Measurements from ENCODE around the gene CROCC2. TPM values are rescaled to one million over a fixed set of nuclear protein-coding genes. Genes with fewer than 3 reads are reported as not detected.

Gene CROCC2
- total and polyA plus RNA-seq, 2 donors from 2014 or later: 0.13 TPM; not detected in 1

GRCh38 chr2:240947607-240948006 is 41.5 kb downstream of the CROCC2 start:
- no peak for DNase-seq
- no peak for TF ChIP-seq CTCF (IDR thresholded peaks at IDR 0.05; ENCODE audit: borderline replicate concordance, extremely low read depth, insufficient read depth)
- FAIRE-seq: no peak
- Histone ChIP-seq H3K27ac (ENCODE audit: low read depth in 2 of 2, low read length in 2 of 2) (no peak overlapping the region), H3K9ac (ENCODE audit: low read length in 3 of 3) (no peak overlapping the region), H3K27me3 (ENCODE audit: control insufficient read depth, insufficient read depth, low read length) (no peaks in the 10 kb centered on the region), H3K4me1 (ENCODE audit: control insufficient read depth in 2 of 3, insufficient read depth in 2 of 3, low read depth in 1 of 3, low read length in 3 of 3) (no peaks in the 10 kb centered on the region), H3K4me3 (ENCODE audit: low read length in 3 of 3) (no peak overlapping the region), H3K9me3 (ENCODE audit: control insufficient read depth in 2 of 3, insufficient read depth in 1 of 3, low read length in 3 of 3) (no peaks in the 10 kb centered on the region), H3K36me3 (ENCODE audit: control insufficient read depth in 2 of 3, insufficient read depth in 3 of 3, low read length in 3 of 3) (no peaks in the 10 kb centered on the region)
- intact Hi-C loops (cut with DNase I): no loop called here

- H3K9ac ChIP-seq (ENCODE audit: low read length in 3 of 3): no peak overlapping the region
- DNase-seq (peak in 1 of 5 donors; percentile 16), FAIRE-seq (no peak)
- H3K4me3 ChIP-seq (ENCODE audit: low read length in 3 of 3): no peak overlapping the region
- TF ChIP-seq CTCF (IDR thresholded peaks at IDR 0.05; ENCODE audit: borderline replicate concordance, extremely low read depth, insufficient read depth): no peak
- no peaks in the 10 kb centered on the region for H3K9me3 ChIP-seq (ENCODE audit: control insufficient read depth in 2 of 3, insufficient read depth in 1 of 3, low read length in 3 of 3)
- H3K36me3 ChIP-seq (ENCODE audit: control insufficient read depth in 2 of 3, insufficient read depth in 3 of 3, low read length in 3 of 3): no peaks in the 10 kb centered on the region
- intact Hi-C loops (cut with DNase I): no loop called here
- H3K27ac ChIP-seq (ENCODE audit: low read depth in 2 of 2, low read length in 2 of 2): no peak overlapping the region
- no peaks in the 10 kb centered on the region for H3K4me1 ChIP-seq (ENCODE audit: control insufficient read depth in 2 of 3, insufficient read depth in 2 of 3, low read depth in 1 of 3, low read length in 3 of 3)
- H3K27me3 ChIP-seq (ENCODE audit: control insufficient read depth, insufficient read depth, low read length): no peaks in the 10 kb centered on the region
These were observed 42.0 kb downstream of the CROCC2 start for GRCh38 chr2:240948086-240948485.

- no peak overlapping the region for H3K27ac ChIP-seq (ENCODE audit: low read depth in 2 of 2, low read length in 2 of 2)
- FAIRE-seq (no peak), DNase-seq (peak in 3 of 5 donors; percentile 6 to 64 (median 25))
- no peaks in the 10 kb centered on the region for H3K4me1 ChIP-seq (ENCODE audit: control insufficient read depth in 2 of 3, insufficient read depth in 2 of 3, low read depth in 1 of 3, low read length in 3 of 3)
- no peaks in the 10 kb centered on the region for H3K36me3 ChIP-seq (ENCODE audit: control insufficient read depth in 2 of 3, insufficient read depth in 3 of 3, low read length in 3 of 3)
- TF ChIP-seq CTCF (IDR thresholded peaks at IDR 0.05; ENCODE audit: borderline replicate concordance, extremely low read depth, insufficient read depth): no peak
- no peaks in the 10 kb centered on the region for H3K9me3 ChIP-seq (ENCODE audit: control insufficient read depth in 2 of 3, insufficient read depth in 1 of 3, low read length in 3 of 3)
- no peak overlapping the region for H3K4me3 ChIP-seq (ENCODE audit: low read length in 3 of 3)
- H3K9ac ChIP-seq (ENCODE audit: low read length in 3 of 3): no peak overlapping the region
- intact Hi-C loops (cut with DNase I): no loop called here
- H3K27me3 ChIP-seq (ENCODE audit: control insufficient read depth, insufficient read depth, low read length): no peaks in the 10 kb centered on the region
These were observed 43.0 kb downstream of the CROCC2 start for GRCh38 chr2:240948905-240949790.
